ENCODE results near the gene MSH5.

DNA sequence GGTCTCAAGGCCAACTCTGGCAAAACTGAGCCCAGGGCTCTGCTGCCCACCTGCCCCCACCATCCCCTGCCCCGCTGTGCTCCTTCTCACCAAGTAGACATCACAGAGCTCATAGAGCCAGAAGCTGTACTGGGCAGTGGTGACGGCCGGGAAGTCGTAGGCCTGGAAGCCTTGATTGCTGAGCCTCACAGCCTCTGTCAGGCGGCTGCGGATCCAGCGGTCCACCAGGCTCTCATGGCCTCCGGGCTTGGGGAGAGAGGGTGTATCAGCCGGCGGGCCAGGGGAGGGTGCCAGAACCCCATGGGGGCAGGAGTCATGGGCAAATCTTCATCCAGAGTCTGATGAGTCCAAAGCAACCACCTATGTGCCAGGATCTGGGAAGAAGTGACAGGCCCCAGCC lies 40.1 kb downstream of the MSH5 start:
- TF ChIP-seq, protein P1, sequence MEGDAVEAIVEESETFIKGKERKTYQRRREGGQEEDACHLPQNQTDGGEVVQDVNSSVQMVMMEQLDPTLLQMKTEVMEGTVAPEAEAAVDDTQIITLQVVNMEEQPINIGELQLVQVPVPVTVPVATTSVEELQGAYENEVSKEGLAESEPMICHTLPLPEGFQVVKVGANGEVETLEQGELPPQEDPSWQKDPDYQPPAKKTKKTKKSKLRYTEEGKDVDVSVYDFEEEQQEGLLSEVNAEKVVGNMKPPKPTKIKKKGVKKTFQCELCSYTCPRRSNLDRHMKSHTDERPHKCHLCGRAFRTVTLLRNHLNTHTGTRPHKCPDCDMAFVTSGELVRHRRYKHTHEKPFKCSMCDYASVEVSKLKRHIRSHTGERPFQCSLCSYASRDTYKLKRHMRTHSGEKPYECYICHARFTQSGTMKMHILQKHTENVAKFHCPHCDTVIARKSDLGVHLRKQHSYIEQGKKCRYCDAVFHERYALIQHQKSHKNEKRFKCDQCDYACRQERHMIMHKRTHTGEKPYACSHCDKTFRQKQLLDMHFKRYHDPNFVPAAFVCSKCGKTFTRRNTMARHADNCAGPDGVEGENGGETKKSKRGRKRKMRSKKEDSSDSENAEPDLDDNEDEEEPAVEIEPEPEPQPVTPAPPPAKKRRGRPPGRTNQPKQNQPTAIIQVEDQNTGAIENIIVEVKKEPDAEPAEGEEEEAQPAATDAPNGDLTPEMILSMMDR (IDR thresholded peaks at IDR 0.05; ENCODE audit: insufficient read depth, low read length, poor library complexity, severe bottlenecking): no peak
- TF ChIP-seq EZH2phosphoT487 (conservative IDR thresholded peaks at IDR 0.05; ENCODE audit: low read length): no peak

Data from SU-DHL-6 (cell line).